H1 (cell line): Measurements from ENCODE around the gene NPL. TPM values are rescaled to one million over a fixed set of nuclear protein-coding genes. Genes with fewer than 3 reads are reported as not detected.

ENCODE experiments used
- CTCF ChIA-PET: fragments of 300-600 bp; sonication (Branson Sonifier 250); formaldehyde crosslinking; loops from one replicate; lab custom pipeline; 2021; ENCODE audit not compliant: partially characterized antibody; lab: Charles Lee
- POLR2A ChIA-PET: fragments of 300-600 bp; sonication (Branson Sonifier 250); formaldehyde crosslinking; loops from one replicate; lab custom pipeline; 2021; ENCODE audit warnings: inconsistent platforms; ENCODE audit not compliant: partially characterized antibody; lab: Charles Lee
- DNase-seq, 2 experiments: peaks; one replicate each; pipeline versions ENCODE4 v3.0.0 to v3.0.0-alpha.2; 2010 to 2022; ENCODE audit warnings: low spot score in 2 of 2, low read depth in 1 of 2, mixed read lengths in 1 of 2
- FAIRE-seq: peaks from 2 replicates; lab custom pipeline; 2011; peaks lifted over from hg19 to GRCh38; lab: Jason Lieb, UNC
- H2AFZ ChIP-seq: 2 replicates; pipeline ENCODE4 v1.8.1; 2012; ENCODE audit warnings: low read length, inconsistent platforms
- H2AK5ac ChIP-seq: 2 replicates; pipeline ENCODE4 v1.6.1; 2013; ENCODE audit warnings: low read depth, low read length
- H2BK120ac ChIP-seq: replicated peaks from 2 replicates; pipeline ENCODE3; 2013; ENCODE audit warnings: low read depth, low read length, inconsistent platforms
- H2BK12ac ChIP-seq: 2 replicates; pipeline ENCODE4 v1.6.1; 2013; ENCODE audit warnings: low read depth, low read length
- H2BK15ac ChIP-seq: 2 replicates; pipeline ENCODE4 v1.6.1; 2013; ENCODE audit warnings: low read length
- H2BK20ac ChIP-seq: 2 replicates; pipeline ENCODE4 v1.6.1; 2013; ENCODE audit warnings: low read length
- H2BK5ac ChIP-seq: 2 replicates; pipeline ENCODE4 v1.6.1; 2013; ENCODE audit warnings: low read depth, low read length
- H3K14ac ChIP-seq: 2 replicates; pipeline ENCODE4 v1.6.1; 2013; ENCODE audit warnings: inconsistent platforms; ENCODE audit not compliant: insufficient read length
- H3K18ac ChIP-seq: 2 replicates; pipeline ENCODE4 v1.6.1; 2013; ENCODE audit warnings: low read length; ENCODE audit errors: extremely low read depth
- H3K23ac ChIP-seq: 2 replicates; pipeline ENCODE4 v1.6.1; 2013; ENCODE audit warnings: inconsistent platforms; ENCODE audit not compliant: insufficient read length
- H3K23me2 ChIP-seq: 2 replicates; pipeline ENCODE4 v1.6.1; 2013; ENCODE audit warnings: low read depth, low read length
- H3K27ac ChIP-seq: 2 replicates; pipeline ENCODE4 v1.6.1; 2011; ENCODE audit warnings: low read depth, low read length, inconsistent platforms
- H3K27me3 ChIP-seq, 4 experiments: replicated peaks in 1 of 4; 1 replicate in 1 of 4; 2 replicates in 3 of 4; pipeline versions ENCODE4 v1.6.1 to v1.8.1; 2011 to 2013; ENCODE audit warnings: low read length in 3 of 4, mild to moderate bottlenecking in 3 of 4, inconsistent platforms in 2 of 4, mixed read lengths in 2 of 4, moderate library complexity in 1 of 4; ENCODE audit not compliant: control insufficient read depth in 3 of 4, insufficient read depth in 3 of 4; ENCODE audit errors: extremely low read depth in 1 of 4
- H3K36me3 ChIP-seq, 4 experiments: 2 replicates each; pipeline versions ENCODE4 v1.6.1 to v1.8.1; 2011 to 2013; ENCODE audit warnings: mild to moderate bottlenecking in 4 of 4, low read length in 3 of 4, moderate library complexity in 2 of 4, control low read depth in 1 of 4, inconsistent platforms in 1 of 4; ENCODE audit not compliant: insufficient read depth in 4 of 4, control insufficient read depth in 2 of 4
- H3K4ac ChIP-seq: replicated peaks from 2 replicates; pipeline ENCODE3; 2013; ENCODE audit warnings: low read length, low read depth, mixed read lengths, inconsistent platforms; ENCODE audit not compliant: insufficient read length
- H3K4me1 ChIP-seq, 4 experiments: replicated peaks in 1 of 4; 1 replicate in 1 of 4; 2 replicates in 3 of 4; pipeline versions ENCODE4 v1.6.1 to v1.8.1; 2011 to 2013; ENCODE audit warnings: low read length in 3 of 4, inconsistent platforms in 2 of 4, mixed read lengths in 1 of 4; ENCODE audit not compliant: insufficient read depth in 4 of 4, control insufficient read depth in 3 of 4
- H3K4me2 ChIP-seq, 2 experiments: 2 replicates each; pipeline versions ENCODE4 v1.6.1 to v1.8.1; 2011 to 2013; ENCODE audit warnings: low read depth in 2 of 2, low read length in 2 of 2, control low read depth in 1 of 2, inconsistent platforms in 1 of 2, mild to moderate bottlenecking in 1 of 2; ENCODE audit not compliant: insufficient read depth in 1 of 2
- H3K4me3 ChIP-seq, 4 experiments: fragments of 200-600, 300-600 bp in 1 of 4; sonication (generic), shearing (Covaris generic), sonication (Bioruptor Twin) in 1 of 4; 2 replicates each; pipeline versions ENCODE4 v1.5.1 to v1.8.1; 2011 to 2016; ENCODE audit warnings: low read length in 4 of 4, low read depth in 3 of 4, control low read depth in 2 of 4, inconsistent platforms in 2 of 4, mild to moderate bottlenecking in 2 of 4, mixed read lengths in 1 of 4, moderate library complexity in 1 of 4; ENCODE audit not compliant: insufficient read depth in 2 of 4; ENCODE audit errors: extremely low read depth in 1 of 4
- H3K56ac ChIP-seq: replicated peaks from 2 replicates; pipeline ENCODE3; 2013; ENCODE audit warnings: low read depth, mild to moderate bottlenecking, mixed read lengths, low read length, inconsistent platforms; ENCODE audit not compliant: insufficient read length
- H3K79me1 ChIP-seq: 2 replicates; pipeline ENCODE4 v1.6.1; 2013; ENCODE audit warnings: low read depth, low read length, control low read depth
- H3K79me2 ChIP-seq, 2 experiments: 2 replicates each; pipeline versions ENCODE4 v1.6.1 to v1.8.1; 2012 to 2013; ENCODE audit warnings: low read length in 2 of 2, mild to moderate bottlenecking in 2 of 2, inconsistent platforms in 1 of 2; ENCODE audit not compliant: insufficient read depth in 2 of 2, control insufficient read depth in 1 of 2
- H3K9ac ChIP-seq, 4 experiments: replicated peaks in 1 of 4; 1 replicate in 1 of 4; 2 replicates in 3 of 4; pipeline versions ENCODE4 v1.6.1 to v1.8.1; 2011 to 2013; ENCODE audit warnings: low read depth in 3 of 4, low read length in 3 of 4, control low read depth in 2 of 4, mild to moderate bottlenecking in 2 of 4, moderate library complexity in 2 of 4, inconsistent platforms in 1 of 4; ENCODE audit errors: extremely low read depth in 1 of 4
- H3K9me3 ChIP-seq, 2 experiments: 2 replicates each; pipeline versions ENCODE4 v1.6.1 to v1.8.1; 2012 to 2013; ENCODE audit warnings: mild to moderate bottlenecking in 2 of 2, moderate library complexity in 2 of 2, control low read depth in 1 of 2, inconsistent platforms in 1 of 2, low read depth in 1 of 2, low read length in 1 of 2, mixed read lengths in 1 of 2; ENCODE audit not compliant: insufficient read depth in 2 of 2
- H4K20me1 ChIP-seq, 2 experiments: replicated peaks in 1 of 2; 2 replicates each; pipeline versions ENCODE3 to v1.8.1; 2011 to 2013; ENCODE audit warnings: inconsistent platforms in 2 of 2, low read length in 2 of 2, mild to moderate bottlenecking in 1 of 2; ENCODE audit not compliant: insufficient read depth in 2 of 2, control insufficient read depth in 1 of 2
- H4K5ac ChIP-seq: 2 replicates; pipeline ENCODE4 v1.6.1; 2013; ENCODE audit warnings: low read length, low read depth, mixed read lengths, inconsistent platforms; ENCODE audit not compliant: insufficient read length
- H4K8ac ChIP-seq: 2 replicates; pipeline ENCODE4 v1.8.0; 2013; ENCODE audit warnings: mild to moderate bottlenecking, moderate library complexity, low read length, inconsistent platforms; ENCODE audit not compliant: insufficient read depth; ENCODE audit errors: extremely low read depth
- H4K91ac ChIP-seq: replicated peaks from 2 replicates; pipeline ENCODE3; 2013; ENCODE audit warnings: low read length, mixed read lengths, inconsistent platforms; ENCODE audit not compliant: insufficient read length
- CHD2 ChIP-seq: IDR thresholded peaks from 2 replicates; pipeline ENCODE4 v1.6.1; 2012; ENCODE audit warnings: low read length, improper control_type of control experiment
- CTCF ChIP-seq, 3 experiments: IDR thresholded peaks; 1 replicate in 2 of 3; 2 replicates in 1 of 3; pipeline versions ENCODE4 v1.5.1 to v1.6.1; 2011; ENCODE audit warnings: low read length in 3 of 3, mild to moderate bottlenecking in 3 of 3, inconsistent platforms in 2 of 3, low read depth in 1 of 3, moderate library complexity in 1 of 3; ENCODE audit not compliant: insufficient read depth in 1 of 3; ENCODE audit errors: control extremely low read depth in 1 of 3
- EP300 ChIP-seq, 2 experiments: IDR thresholded peaks; 1 replicate in 1 of 2; 2 replicates in 1 of 2; pipeline ENCODE4 v1.6.1; 2011 to 2012; ENCODE audit warnings: low read depth in 2 of 2, low read length in 2 of 2, mild to moderate bottlenecking in 2 of 2, borderline replicate concordance in 1 of 2, inconsistent platforms in 1 of 2, moderate library complexity in 1 of 2
- GTF2F1 ChIP-seq: IDR thresholded peaks from 2 replicates; pipeline ENCODE4 v1.6.1; 2012; ENCODE audit warnings: low read depth, low read length, improper control_type of control experiment, borderline replicate concordance
- HDAC2 ChIP-seq, 2 experiments: fragments of 300-600 bp in 1 of 2; sonication (generic) in 1 of 2; IDR thresholded peaks; 2 replicates each; pipeline ENCODE4 v1.6.1; 2011 to 2012; ENCODE audit warnings: low read depth in 2 of 2, low read length in 2 of 2, mild to moderate bottlenecking in 2 of 2, moderate library complexity in 2 of 2, borderline replicate concordance in 1 of 2, inconsistent platforms in 1 of 2
- HDAC6 ChIP-seq: IDR thresholded peaks from one replicate; pipeline ENCODE4 v1.7.1; 2012; ENCODE audit warnings: low read depth, mild to moderate bottlenecking, inconsistent platforms, low read length, moderate library complexity
- JUN ChIP-seq: IDR thresholded peaks from 2 replicates; pipeline ENCODE4 v1.6.1; 2011; ENCODE audit warnings: low read depth, mild to moderate bottlenecking, improper control_type of control experiment, low read length
- KDM1A ChIP-seq: fragments of 200-600, 300-600 bp; sonication (generic); IDR thresholded peaks from 2 replicates; pipeline ENCODE4 v1.7.1; 2016; ENCODE audit warnings: mild to moderate bottlenecking, low read length, borderline replicate concordance
- KDM4A ChIP-seq: IDR thresholded peaks from one replicate; pipeline ENCODE4 v1.7.1; 2012; ENCODE audit warnings: low read depth, mild to moderate bottlenecking, moderate library complexity, low read length, inconsistent platforms; ENCODE audit not compliant: severe bottlenecking
- NANOG ChIP-seq: IDR thresholded peaks from 2 replicates; pipeline ENCODE4 v1.6.1; 2011; ENCODE audit warnings: low read length, low read depth, mild to moderate bottlenecking, inconsistent platforms; ENCODE audit not compliant: insufficient read depth, poor library complexity, severe bottlenecking
- RFX5 ChIP-seq: IDR thresholded peaks from 2 replicates; pipeline ENCODE4 v1.6.1; 2011; ENCODE audit warnings: low read depth, low read length, improper control_type of control experiment, borderline replicate concordance
- WGBS, 2 experiments: shearing (Covaris generic) in 1 of 2; methylation state at CpG; one replicate each; pipeline versions ENCODE4 v1.1.6 to v1.1.7; 2013 to 2015; ENCODE audit warnings: low lambda C conversion rate in 2 of 2, mixed read lengths in 2 of 2, inconsistent platforms in 1 of 2, low coverage in 1 of 2, missing lambda C conversion rate in 1 of 2; ENCODE audit not compliant: insufficient replicate concordance in 2 of 2, insufficient coverage in 1 of 2, insufficient read length in 1 of 2; ENCODE audit errors: extremely low coverage in 1 of 2, missing lambda C conversion rate in 1 of 2; 5-methylcytosine and 5-hydroxymethylcytosine counted together
- polyA plus RNA-seq, 7 experiments: library from polyadenylated mRNA; depleted of rRNA in 3 of 7; stranded (reverse) in 5 of 7; unstranded in 2 of 7; fragments of >200 nt in 5 of 7; fragments of 200-250 nt in 2 of 7; gene quantifications; 1 replicate in 5 of 7; 2 replicates in 1 of 7; 4 replicates in 1 of 7; pipeline versions ENCODE4 v1.2.1 to v1.2.3, GENCODE V29; 2011 to 2013; ENCODE audit warnings: missing spikeins in 2 of 7, mixed read lengths in 2 of 7
- total RNA-seq: library from RNA; stranded (reverse); fragmentation: NEBNext Ultra II Directional; extraction: Animal tissue kit (Norgen Biotek cat#: 25700); gene quantifications from 2 replicates; pipeline ENCODE4 v1.2.1, GENCODE V29; 2021

Gene NPL
- total and polyA plus RNA-seq, 2 of the 8 experiments (the other 6 are each of a cell fraction or from before 2014, with no cell fraction given): 2.2 to 4.4 TPM

- no peak overlapping the region for H3K14ac ChIP-seq
- no peak overlapping the region for H3K27ac ChIP-seq
- H4K20me1 ChIP-seq: peaks cover 6 to 7% of the 10 kb centered on the region in 2 experiments
- peaks cover 6% of the 10 kb centered on the region for H3K23me2 ChIP-seq
- CTCF ChIA-PET: no interaction called here
- H4K91ac ChIP-seq: no peak overlapping the region
- no peak overlapping the region for H4K8ac ChIP-seq
- no peak overlapping the region for H2BK12ac ChIP-seq
- H3K4me3 ChIP-seq: no peak overlapping the region
- no peak for DNase-seq
- POLR2A ChIA-PET: interaction anchor here (2.1 kb wide), 1 partner anchor 10 kb away, joined by 9 read pairs; no protein-coding TSS in a partner anchor
- no peak overlapping the region for H2BK5ac ChIP-seq
- no peak overlapping the region for H3K4me2 ChIP-seq
- H3K9me3 ChIP-seq: no peaks in the 10 kb centered on the region
- H3K9ac ChIP-seq: no peak overlapping the region
- no peak overlapping the region for H4K5ac ChIP-seq
- no peak overlapping the region for H3K18ac ChIP-seq
- WGBS, 2 experiments: 87% methylated on average over 10 of the region's 10 CpGs; no CpG with 5 or more reads in 1 of the 2 experiments
- peaks cover 0 to 3% (median 0%) of the 10 kb centered on the region in 4 experiments; a peak in 1 of 8 replicates for H3K36me3 ChIP-seq
- no peak overlapping the region for H2AFZ ChIP-seq
- H3K23ac ChIP-seq: no peak overlapping the region
- H3K4ac ChIP-seq: no peak overlapping the region
- no peaks in the 10 kb centered on the region for H3K79me1 ChIP-seq
- H2BK20ac ChIP-seq: no peak overlapping the region
- no peak overlapping the region for H2BK120ac ChIP-seq
- no peak for FAIRE-seq
- no peak overlapping the region for H2BK15ac ChIP-seq
- no peaks in the 10 kb centered on the region; a peak in 3 of 7 replicates for H3K4me1 ChIP-seq
- no peaks in the 10 kb centered on the region for H3K27me3 ChIP-seq
- H3K79me2 ChIP-seq: peaks cover 13% of the 10 kb centered on the region in 2 experiments
- no peak overlapping the region for H3K56ac ChIP-seq
- H2AK5ac ChIP-seq: no peak overlapping the region
- no peak for TF ChIP-seq CHD2
- TF ChIP-seq EP300 (IDR thresholded peaks at IDR 0.05; ENCODE audit: borderline replicate concordance in 1 of 2, low read depth in 2 of 2, low read length in 2 of 2): no peak
- no peak for TF ChIP-seq JUN
- TF ChIP-seq HDAC6: no peak
- no peak for TF ChIP-seq RFX5
- no peak for TF ChIP-seq HDAC2 (IDR thresholded peaks at IDR 0.05; ENCODE audit: borderline replicate concordance in 1 of 2, low read depth in 2 of 2, low read length in 2 of 2)
- no peak for TF ChIP-seq KDM1A
- TF ChIP-seq KDM4A: no peak
- TF ChIP-seq NANOG: no peak
- TF ChIP-seq GTF2F1: no peak
- TF ChIP-seq CTCF (IDR thresholded peaks at IDR 0.05; ENCODE audit: control extremely low read depth in 1 of 3, insufficient read depth in 1 of 3, low read depth in 1 of 3, low read length in 3 of 3): no peak
These were observed 46.2 kb downstream of the NPL start for GRCh38 chr1:182835806-182836205.
